ENCODE measurements around the gene SLC30A3. TPM values are rescaled to one million over a fixed set of nuclear protein-coding genes. Genes with fewer than 3 reads are reported as not detected.

The SLC30A3 gene
- total RNA-seq, 1 donor from 2014 or later = 0.58 TPM

DNA sequence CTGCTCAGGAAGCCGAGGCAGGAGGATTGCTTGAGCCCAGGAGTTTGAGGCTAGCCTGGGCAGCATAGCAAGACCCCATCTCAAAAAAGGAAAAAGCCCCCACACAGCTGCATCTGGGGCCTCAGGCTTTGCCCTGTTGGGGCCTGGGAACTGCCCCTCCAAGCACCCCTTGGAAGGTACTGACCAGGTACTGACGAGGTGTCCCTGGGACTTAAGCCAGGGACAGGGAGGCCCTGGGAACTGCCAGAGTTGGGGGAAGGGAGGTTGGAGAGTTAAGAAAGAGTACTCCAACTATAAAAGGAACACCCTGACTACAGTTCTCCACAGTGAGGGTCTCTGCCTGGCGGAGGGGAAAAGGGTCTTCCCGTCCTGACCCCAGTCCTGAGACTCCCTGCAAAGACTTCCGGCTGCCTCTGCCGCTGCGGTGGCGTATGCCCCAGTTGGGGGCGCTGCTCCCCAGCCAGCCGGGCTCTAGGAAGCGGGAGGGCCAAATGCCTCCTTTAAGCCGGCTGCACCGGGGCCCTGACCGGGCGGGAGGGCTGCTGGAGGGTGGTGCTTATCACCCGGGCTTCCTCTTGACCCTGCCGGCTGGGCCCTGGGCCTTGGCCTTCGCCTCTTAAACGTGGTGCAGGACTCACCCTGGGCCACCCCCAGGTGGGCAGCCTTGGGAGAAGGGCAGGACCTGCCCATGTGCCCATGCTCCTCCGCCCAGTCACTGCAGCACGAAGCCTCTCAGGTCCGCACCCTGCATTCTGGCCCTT lies 12.8 kb downstream of the SLC30A3 start:
- H3K4me1 ChIP-seq = peaks cover 5% of the 10 kb centered on the region
- H3K27me3 ChIP-seq = peaks cover 32% of the 10 kb centered on the region
- no peaks in the 10 kb centered on the region for H3K9me3 ChIP-seq
- peak; percentile 91 for ATAC-seq
- no peak overlapping the region for H3K4me3 ChIP-seq
- no peaks in the 10 kb centered on the region for H3K36me3 ChIP-seq
- H3K27ac ChIP-seq = no peak overlapping the region
- DNase-seq = peak; percentile 85
- TF ChIP-seq, protein P1, sequence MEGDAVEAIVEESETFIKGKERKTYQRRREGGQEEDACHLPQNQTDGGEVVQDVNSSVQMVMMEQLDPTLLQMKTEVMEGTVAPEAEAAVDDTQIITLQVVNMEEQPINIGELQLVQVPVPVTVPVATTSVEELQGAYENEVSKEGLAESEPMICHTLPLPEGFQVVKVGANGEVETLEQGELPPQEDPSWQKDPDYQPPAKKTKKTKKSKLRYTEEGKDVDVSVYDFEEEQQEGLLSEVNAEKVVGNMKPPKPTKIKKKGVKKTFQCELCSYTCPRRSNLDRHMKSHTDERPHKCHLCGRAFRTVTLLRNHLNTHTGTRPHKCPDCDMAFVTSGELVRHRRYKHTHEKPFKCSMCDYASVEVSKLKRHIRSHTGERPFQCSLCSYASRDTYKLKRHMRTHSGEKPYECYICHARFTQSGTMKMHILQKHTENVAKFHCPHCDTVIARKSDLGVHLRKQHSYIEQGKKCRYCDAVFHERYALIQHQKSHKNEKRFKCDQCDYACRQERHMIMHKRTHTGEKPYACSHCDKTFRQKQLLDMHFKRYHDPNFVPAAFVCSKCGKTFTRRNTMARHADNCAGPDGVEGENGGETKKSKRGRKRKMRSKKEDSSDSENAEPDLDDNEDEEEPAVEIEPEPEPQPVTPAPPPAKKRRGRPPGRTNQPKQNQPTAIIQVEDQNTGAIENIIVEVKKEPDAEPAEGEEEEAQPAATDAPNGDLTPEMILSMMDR (IDR thresholded peaks at IDR 0.05) = peak; percentile 59
- intact Hi-C loops (cut with DNase I) = no loop called here

DNA sequence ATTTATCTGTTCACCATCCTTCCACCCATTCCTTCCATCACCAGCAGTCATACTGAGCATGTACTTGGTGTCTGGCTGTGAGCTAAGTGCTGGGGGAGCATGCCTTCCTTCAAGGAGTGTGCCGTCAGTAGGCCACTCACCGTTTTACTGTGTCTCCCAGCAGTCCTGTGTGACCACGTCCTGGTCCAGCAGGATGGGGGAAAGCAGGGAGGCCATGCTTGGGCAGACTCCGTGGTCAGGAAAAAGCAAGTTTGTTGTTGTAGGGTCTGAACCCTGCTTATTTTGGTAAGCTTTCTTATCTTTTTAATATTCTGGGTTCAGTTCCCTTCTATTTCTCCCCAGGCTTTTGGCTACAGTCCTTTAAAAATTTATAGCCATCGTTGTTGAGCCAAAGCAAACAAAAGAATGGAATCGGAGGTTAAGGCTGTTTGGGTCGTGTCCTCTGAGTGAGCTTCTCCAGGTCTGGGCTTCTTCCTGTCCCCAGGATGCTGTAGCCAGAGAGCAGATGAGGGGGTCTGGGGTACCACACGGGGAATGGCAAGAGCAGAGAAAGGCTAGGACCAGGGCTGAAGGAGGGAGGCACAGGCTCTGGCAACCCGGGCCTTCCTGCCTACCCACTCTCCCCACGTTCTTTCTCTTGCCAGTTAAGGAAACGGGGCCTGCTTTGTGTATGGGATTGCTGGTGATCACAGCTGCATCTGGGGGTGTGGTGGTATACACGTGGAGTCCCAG lies 13.5 kb downstream of the SLC30A3 start:
- H3K27me3 ChIP-seq = peaks cover 32% of the 10 kb centered on the region
- ATAC-seq = no peak

DNA sequence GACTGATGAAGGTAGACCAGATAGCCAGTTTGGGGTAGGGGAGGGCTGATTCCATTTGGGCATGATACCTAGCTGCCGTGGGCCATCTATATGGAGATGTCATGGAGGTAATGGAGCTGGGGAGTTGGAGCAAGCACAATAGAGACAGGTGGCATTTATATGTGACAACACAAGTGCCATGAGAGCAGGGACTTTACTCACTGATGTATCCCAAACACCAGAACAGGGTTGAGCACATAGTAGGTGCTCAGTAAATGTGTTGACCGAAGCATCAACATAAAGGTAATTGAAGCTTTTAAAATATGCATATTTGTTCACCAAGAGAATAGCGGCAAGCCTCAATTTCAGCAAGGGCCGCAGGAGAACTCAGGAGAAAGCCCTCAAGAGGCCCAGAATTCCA lies 15.0 kb downstream of the SLC30A3 start:
- ATAC-seq (no peak), DNase-seq (no peak)
- Histone ChIP-seq H3K36me3 (peaks cover 17% of the 10 kb centered on the region), H3K27me3 (peaks cover 29% of the 10 kb centered on the region), H3K4me1 (peaks cover 5% of the 10 kb centered on the region), H3K4me3 (no peak overlapping the region), H3K27ac (no peak overlapping the region), H3K9me3 (no peaks in the 10 kb centered on the region)
- TF ChIP-seq, protein P1 (IDR thresholded peaks at IDR 0.05) = no peak
- intact Hi-C loops (cut with DNase I) = no loop called here

More for the DNA sequence above, 13.5 kb downstream of the SLC30A3 start:
- Histone ChIP-seq H3K4me1 (peaks cover 5% of the 10 kb centered on the region), H3K27ac (no peak overlapping the region), H3K4me3 (no peak overlapping the region), H3K9me3 (no peaks in the 10 kb centered on the region), H3K36me3 (peaks cover 3% of the 10 kb centered on the region)
- no peak for DNase-seq
- TF ChIP-seq, protein P1 (IDR thresholded peaks at IDR 0.05) = no peak
- intact Hi-C loops (cut with DNase I) = no loop called here

DNA sequence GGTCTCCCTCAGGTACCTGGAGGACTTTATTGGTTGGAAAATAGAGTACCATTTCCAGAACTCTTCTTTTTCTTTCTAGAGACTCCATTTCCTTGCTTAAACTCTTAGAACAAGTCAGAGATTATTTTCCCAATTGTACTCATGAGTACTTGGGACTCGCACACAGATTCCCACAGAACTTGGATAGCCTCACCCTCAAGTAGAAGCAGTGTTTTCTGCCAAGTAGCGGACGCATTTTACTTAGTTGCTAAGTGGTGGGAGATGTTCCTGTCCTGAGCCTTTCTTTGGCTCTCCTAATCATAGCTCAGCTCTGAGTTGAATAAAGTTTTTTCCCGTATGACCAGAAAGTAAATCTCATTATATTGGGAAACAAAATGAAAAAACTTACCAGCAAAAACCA lies 17.2 kb downstream of the SLC30A3 start:
- no peak overlapping the region for H3K4me3 ChIP-seq
- no peaks in the 10 kb centered on the region for H3K9me3 ChIP-seq
- no peak overlapping the region for H3K27ac ChIP-seq
- H3K36me3 ChIP-seq = peaks cover 40% of the 10 kb centered on the region
- H3K4me1 ChIP-seq = peaks cover 5% of the 10 kb centered on the region
- TF ChIP-seq, protein P1 (IDR thresholded peaks at IDR 0.05) = no peak
- DNase-seq (no peak), ATAC-seq (no peak)
- H3K27me3 ChIP-seq = peaks cover 13% of the 10 kb centered on the region
- intact Hi-C loops (cut with DNase I) = no loop called here

DNA sequence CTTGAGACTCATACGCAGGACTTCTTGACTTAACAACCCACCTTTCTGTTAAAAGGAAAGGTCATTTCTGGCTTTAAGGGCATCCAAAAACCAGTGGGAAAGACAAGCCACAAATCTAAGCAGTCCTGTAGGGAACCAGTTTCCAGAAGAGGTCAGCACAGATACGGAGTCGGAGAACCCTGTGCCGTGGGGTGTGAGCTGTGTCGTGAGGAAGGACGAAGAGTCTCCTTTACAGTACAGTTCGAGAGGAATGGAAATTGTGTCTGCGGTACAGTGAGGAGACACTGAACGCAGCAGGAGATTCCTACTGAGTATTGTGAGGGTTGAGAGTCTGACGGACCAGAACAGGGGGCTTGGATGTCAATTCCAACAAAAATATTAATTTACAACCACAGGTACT lies 17.7 kb downstream of the SLC30A3 start:
- DNase-seq = no peak
- no peaks in the 10 kb centered on the region for H3K9me3 ChIP-seq
- intact Hi-C loops (cut with DNase I) = no loop called here
- H3K36me3 ChIP-seq = peaks cover 45% of the 10 kb centered on the region
- peaks cover 2% of the 10 kb centered on the region for H3K4me1 ChIP-seq
- H3K27ac ChIP-seq = no peak overlapping the region
- no peak for ATAC-seq
- TF ChIP-seq, protein P1 (IDR thresholded peaks at IDR 0.05) = no peak
- peaks cover 8% of the 10 kb centered on the region for H3K27me3 ChIP-seq
- H3K4me3 ChIP-seq = no peak overlapping the region
